ENCODE results near the gene SLC22A1.

- no peak for TF ChIP-seq CTCF (IDR thresholded peaks at IDR 0.05)
- TF ChIP-seq NR1H2 (CRISPR knock-in tag; IDR thresholded peaks at IDR 0.05): no peak
- TF ChIP-seq ZNF232 (CRISPR knock-in tag; IDR thresholded peaks at IDR 0.05): no peak
- no peak for TF ChIP-seq FOXK1 (CRISPR knock-in tag; IDR thresholded peaks at IDR 0.05)
- no peak for TF ChIP-seq ZNF138 (CRISPR knock-in tag; conservative IDR thresholded peaks at IDR 0.05)
- TF ChIP-seq NFATC4 (CRISPR knock-in tag; IDR thresholded peaks at IDR 0.05): no peak
These were observed 82.3 kb downstream of the SLC22A1 start for GRCh38 chr6:160203953-160204352.
